Fibroblast of villous mesenchyme (primary cell): Measurements from ENCODE around the gene WRAP73. TPM values are rescaled to one million over a fixed set of nuclear protein-coding genes. Genes with fewer than 3 reads are reported as not detected.

Source experiments
- DNase-seq: peaks from one replicate; pipeline ENCODE4 v3.0.0-alpha.2; 2010; ENCODE audit warnings: low read depth
- H3K4me3 ChIP-seq: 2 replicates; pipeline ENCODE4 v1.5.1; 2011; ENCODE audit warnings: low read depth, mild to moderate bottlenecking, low read length
- total RNA-seq: library from RNA; depleted of rRNA; stranded (reverse); fragments of >200 nt; gene quantifications from 2 replicates; pipeline ENCODE4 v1.2.3, GENCODE V29; 2012
- TF ChIP-seq, protein P1 (sequence below): IDR thresholded peaks from 2 replicates; pipeline ENCODE4 v1.5.1; 2012; ENCODE audit warnings: low read depth, mild to moderate bottlenecking, low read length; ENCODE audit not compliant: insufficient read depth

WRAP73 gene
- total RNA-seq, 1 donor, result 12.5 TPM

- TF ChIP-seq, protein P1, sequence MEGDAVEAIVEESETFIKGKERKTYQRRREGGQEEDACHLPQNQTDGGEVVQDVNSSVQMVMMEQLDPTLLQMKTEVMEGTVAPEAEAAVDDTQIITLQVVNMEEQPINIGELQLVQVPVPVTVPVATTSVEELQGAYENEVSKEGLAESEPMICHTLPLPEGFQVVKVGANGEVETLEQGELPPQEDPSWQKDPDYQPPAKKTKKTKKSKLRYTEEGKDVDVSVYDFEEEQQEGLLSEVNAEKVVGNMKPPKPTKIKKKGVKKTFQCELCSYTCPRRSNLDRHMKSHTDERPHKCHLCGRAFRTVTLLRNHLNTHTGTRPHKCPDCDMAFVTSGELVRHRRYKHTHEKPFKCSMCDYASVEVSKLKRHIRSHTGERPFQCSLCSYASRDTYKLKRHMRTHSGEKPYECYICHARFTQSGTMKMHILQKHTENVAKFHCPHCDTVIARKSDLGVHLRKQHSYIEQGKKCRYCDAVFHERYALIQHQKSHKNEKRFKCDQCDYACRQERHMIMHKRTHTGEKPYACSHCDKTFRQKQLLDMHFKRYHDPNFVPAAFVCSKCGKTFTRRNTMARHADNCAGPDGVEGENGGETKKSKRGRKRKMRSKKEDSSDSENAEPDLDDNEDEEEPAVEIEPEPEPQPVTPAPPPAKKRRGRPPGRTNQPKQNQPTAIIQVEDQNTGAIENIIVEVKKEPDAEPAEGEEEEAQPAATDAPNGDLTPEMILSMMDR, result no peak
- no peak for DNase-seq
Observed at GRCh38 chr1:3634059-3634800, 15.7 kb downstream of the WRAP73 start.

GRCh38 chr1:3633344-3634058 lies 16.4 kb downstream of the WRAP73 start:
- H3K4me3 ChIP-seq, result no peak overlapping the region
- TF ChIP-seq, protein P1, result no peak
- no peak for DNase-seq

More at GRCh38 chr1:3634059-3634800, 15.7 kb downstream of the WRAP73 start:
- H3K4me3 ChIP-seq, result no peak overlapping the region

DNA sequence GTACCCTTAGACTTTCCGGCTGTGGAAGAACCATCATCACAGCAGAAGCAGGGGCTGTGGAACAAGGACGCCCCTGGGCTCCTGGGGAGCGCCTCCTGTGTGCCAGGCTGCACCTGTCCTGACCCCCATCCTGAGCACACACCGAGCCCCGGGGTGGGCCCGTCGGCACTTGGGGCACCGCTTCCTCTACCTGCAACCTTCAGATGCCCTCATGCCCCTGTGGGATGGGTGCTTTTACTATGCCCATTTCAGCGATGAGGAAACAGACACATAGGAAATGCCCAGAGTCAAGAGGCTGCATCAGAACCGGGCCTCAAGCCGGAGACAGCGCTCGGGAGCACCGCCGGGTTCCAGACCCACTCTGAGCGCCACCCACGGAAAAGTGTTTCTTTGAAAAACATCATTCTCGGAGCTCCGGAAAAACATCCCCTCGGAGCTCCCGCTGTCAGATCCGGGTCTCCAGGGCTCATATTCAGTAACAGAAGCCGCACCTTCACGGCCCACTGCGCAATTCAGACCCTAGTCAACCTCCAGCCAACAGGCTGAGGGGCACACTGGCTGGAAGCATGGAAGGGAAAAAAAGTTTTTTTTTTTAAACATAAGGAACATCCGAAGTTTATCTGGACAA lies 17.1 kb downstream of the WRAP73 start:
- DNase-seq, result no peak
- TF ChIP-seq, protein P1, result no peak

GRCh38 chr1:3632298-3632697 lies 17.6 kb downstream of the WRAP73 start:
- TF ChIP-seq, protein P1, result no peak
- DNase-seq, result no peak

More for the DNA sequence above, 17.1 kb downstream of the WRAP73 start:
- H3K4me3 ChIP-seq, result no peak overlapping the region

DNA sequence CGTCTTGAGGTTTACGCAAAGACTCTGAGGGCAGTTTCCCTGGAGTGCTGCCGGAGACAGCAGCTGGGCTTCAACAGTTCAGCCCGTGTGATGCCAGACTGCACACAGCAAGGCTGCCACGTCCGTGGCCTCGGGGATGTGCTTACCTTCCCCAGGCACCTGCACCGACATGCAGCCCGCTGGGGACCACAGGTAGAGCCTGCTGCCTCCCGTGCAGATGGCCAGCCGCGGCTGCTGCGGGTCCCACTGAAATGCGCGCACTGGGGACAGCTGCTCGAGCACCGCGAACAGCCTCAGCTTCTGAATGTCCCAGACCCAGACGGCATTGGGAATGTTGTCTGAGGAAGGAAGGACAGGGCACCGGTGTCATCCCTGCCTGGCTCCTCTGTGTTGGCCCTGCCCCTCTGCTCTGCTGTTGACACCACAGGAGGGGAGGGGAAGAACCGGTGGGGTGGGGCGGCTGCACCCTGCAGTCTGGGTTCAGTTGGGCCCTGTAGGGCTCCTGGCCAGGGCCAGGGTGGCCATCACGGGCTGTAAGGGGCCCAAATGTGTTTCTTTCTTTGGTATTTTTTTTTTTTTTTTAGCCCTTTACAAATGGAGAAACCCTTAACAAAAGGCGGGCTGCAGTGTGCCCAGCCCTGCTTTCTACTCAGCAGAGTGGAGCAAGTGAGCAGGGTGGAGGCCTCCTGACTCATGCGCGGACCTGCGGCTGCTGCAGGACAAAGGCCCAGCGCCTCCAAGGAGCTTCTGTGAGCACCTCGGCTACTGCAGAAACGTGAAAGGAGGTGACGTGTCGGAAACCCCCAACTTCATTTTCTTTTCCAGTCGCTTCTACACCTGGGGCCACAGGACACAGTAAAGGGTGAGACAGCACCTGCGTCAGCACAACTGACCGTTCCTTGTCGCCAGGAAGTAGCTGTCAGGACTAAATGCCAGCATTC lies 18.3 kb downstream of the WRAP73 start:
- no peak for DNase-seq
- H3K4me3 ChIP-seq, result no peak overlapping the region
- TF ChIP-seq, protein P1, result no peak

More at GRCh38 chr1:3632298-3632697, 17.6 kb downstream of the WRAP73 start:
- H3K4me3 ChIP-seq, result no peak overlapping the region

DNA sequence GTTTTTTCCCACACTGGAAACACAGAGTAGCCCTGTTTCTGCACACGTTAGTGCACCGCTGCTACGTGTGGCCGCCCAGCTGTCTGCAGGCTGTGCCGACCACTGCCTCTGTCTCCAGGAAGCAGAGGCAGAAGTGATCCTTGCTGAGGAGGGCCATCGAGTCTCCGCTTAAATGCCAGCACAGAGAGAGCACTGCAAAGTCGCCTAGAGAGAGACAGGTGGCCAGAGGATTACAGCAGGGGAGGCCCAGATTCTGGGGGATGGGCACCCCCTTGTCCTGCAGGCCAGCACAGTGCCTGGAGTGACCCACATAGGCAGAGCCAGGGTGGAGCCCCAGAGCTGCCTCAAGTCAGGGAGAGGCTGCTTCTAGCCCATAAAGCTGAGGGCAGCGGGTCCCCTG lies 19.0 kb downstream of the WRAP73 start:
- DNase-seq, result no peak
- no peak overlapping the region for H3K4me3 ChIP-seq
- TF ChIP-seq, protein P1, result no peak
